Fibroblast of lung (primary cell): Measurements from ENCODE around the gene PDCD7. TPM values are rescaled to one million over a fixed set of nuclear protein-coding genes. Genes with fewer than 3 reads are reported as not detected.

Experiments
- DNase-seq, 2 donors: peaks; one replicate each; pipeline versions ENCODE4 v3.0.0 to v3.0.0-alpha.2; 2010; ENCODE audit warnings: low read depth in 2 of 2
- H2AFZ ChIP-seq: 2 replicates; pipeline ENCODE4 v1.5.1; 2012; ENCODE audit warnings: low read length, control low read depth, inconsistent platforms
- H3K27ac ChIP-seq: 2 replicates; pipeline ENCODE4 v1.5.1; 2011; ENCODE audit warnings: low read length, control low read depth; ENCODE audit not compliant: insufficient read depth
- H3K27me3 ChIP-seq: 2 replicates; pipeline ENCODE4 v1.5.1; 2011; ENCODE audit warnings: mild to moderate bottlenecking, low read length; ENCODE audit not compliant: control insufficient read depth, insufficient read depth
- H3K36me3 ChIP-seq: 2 replicates; pipeline ENCODE4 v1.5.1; 2011; ENCODE audit warnings: low read length; ENCODE audit not compliant: control insufficient read depth, insufficient read depth
- H3K4me1 ChIP-seq: 2 replicates; pipeline ENCODE4 v1.5.1; 2011; ENCODE audit warnings: low read length; ENCODE audit not compliant: control insufficient read depth, insufficient read depth; ENCODE audit errors: extremely low read depth
- H3K4me2 ChIP-seq: 2 replicates; pipeline ENCODE4 v1.5.1; 2011; ENCODE audit warnings: low read length, control low read depth; ENCODE audit not compliant: insufficient read depth; ENCODE audit errors: extremely low read depth
- H3K4me3 ChIP-seq, 4 experiments: fragments of 200-600 bp in 1 of 4; sonication (generic) in 1 of 4; replicated peaks in 1 of 4; 2 replicates each; pipeline ENCODE4 v1.5.1; 2011 to 2016; ENCODE audit warnings: low read length in 4 of 4, low read depth in 3 of 4, mild to moderate bottlenecking in 3 of 4, control low read depth in 2 of 4, inconsistent platforms in 1 of 4, mixed read lengths in 1 of 4; ENCODE audit not compliant: insufficient read depth in 1 of 4; ENCODE audit errors: control extremely low read depth in 1 of 4
- H3K79me2 ChIP-seq: 2 replicates; pipeline ENCODE4 v1.5.1; 2012; ENCODE audit warnings: mild to moderate bottlenecking, low read length, inconsistent platforms; ENCODE audit not compliant: control insufficient read depth, insufficient read depth
- H3K9ac ChIP-seq: 2 replicates; pipeline ENCODE4 v1.5.1; 2011; ENCODE audit warnings: mild to moderate bottlenecking, low read length, control low read depth; ENCODE audit not compliant: insufficient read depth
- H3K9me3 ChIP-seq: 2 replicates; pipeline ENCODE4 v1.5.1; 2012; ENCODE audit warnings: low read depth, low read length; ENCODE audit not compliant: control insufficient read depth, insufficient read depth
- H4K20me1 ChIP-seq: 2 replicates; pipeline ENCODE4 v1.5.1; 2011; ENCODE audit warnings: low read length; ENCODE audit not compliant: control insufficient read depth, insufficient read depth; ENCODE audit errors: extremely low read depth
- EZH2 ChIP-seq: IDR thresholded peaks from 2 replicates; pipeline ENCODE4 v1.5.1; 2012; ENCODE audit warnings: low read length, control low read depth, mild to moderate bottlenecking; ENCODE audit errors: missing control alignments
- polyA plus RNA-seq, 2 donors: library from polyadenylated mRNA; depleted of rRNA in 1 of 2; stranded (reverse) in 1 of 2; unstranded in 1 of 2; fragments of >200 nt; gene quantifications; 2 replicates each; pipeline ENCODE4 v1.2.1, GENCODE V29; 2011 to 2012; ENCODE audit warnings: missing spikeins in 1 of 2
- total RNA-seq: library from RNA; depleted of rRNA; stranded (reverse); fragments of >200 nt; gene quantifications from 2 replicates; pipeline ENCODE4 v1.2.1, GENCODE V29; 2014
- TF ChIP-seq, protein P1 (sequence below), 2 donors: IDR thresholded peaks in 1 of 2; conservative IDR thresholded peaks in 1 of 2; 1 replicate in 1 of 2; 2 replicates in 1 of 2; pipeline ENCODE4 v1.5.1; 2011 to 2012; ENCODE audit warnings: low read length in 2 of 2, control low read depth in 1 of 2, inconsistent platforms in 1 of 2, low read depth in 1 of 2, mild to moderate bottlenecking in 1 of 2

Gene PDCD7
- total and polyA plus RNA-seq, 2 donors (not counting 1 experiment from before 2014, with no cell fraction given) = 17.0 to 21.7 TPM

DNA sequence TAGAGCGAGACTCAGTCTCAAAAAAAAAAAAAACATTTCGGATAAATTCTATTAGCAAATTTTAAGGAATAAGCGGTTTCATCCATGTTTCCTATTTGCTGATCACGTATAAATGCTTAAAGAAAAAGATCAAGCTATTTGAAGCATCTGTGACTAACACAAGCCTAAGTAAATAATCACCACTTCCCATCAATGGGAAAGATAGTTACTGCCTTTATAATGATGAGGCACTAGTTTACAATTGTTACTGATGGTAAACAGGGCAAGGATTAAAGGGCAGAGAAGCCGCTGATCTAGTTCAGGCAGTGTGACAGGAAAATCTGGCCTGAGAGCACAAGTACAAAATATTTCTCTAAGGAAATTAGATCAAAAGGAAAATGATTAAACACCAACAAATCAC is 37.8 kb upstream of the PDCD7 start:
- no peak overlapping the region for H2AFZ ChIP-seq
- DNase-seq = no peak
- no peak for TF ChIP-seq EZH2
- TF ChIP-seq, protein P1, sequence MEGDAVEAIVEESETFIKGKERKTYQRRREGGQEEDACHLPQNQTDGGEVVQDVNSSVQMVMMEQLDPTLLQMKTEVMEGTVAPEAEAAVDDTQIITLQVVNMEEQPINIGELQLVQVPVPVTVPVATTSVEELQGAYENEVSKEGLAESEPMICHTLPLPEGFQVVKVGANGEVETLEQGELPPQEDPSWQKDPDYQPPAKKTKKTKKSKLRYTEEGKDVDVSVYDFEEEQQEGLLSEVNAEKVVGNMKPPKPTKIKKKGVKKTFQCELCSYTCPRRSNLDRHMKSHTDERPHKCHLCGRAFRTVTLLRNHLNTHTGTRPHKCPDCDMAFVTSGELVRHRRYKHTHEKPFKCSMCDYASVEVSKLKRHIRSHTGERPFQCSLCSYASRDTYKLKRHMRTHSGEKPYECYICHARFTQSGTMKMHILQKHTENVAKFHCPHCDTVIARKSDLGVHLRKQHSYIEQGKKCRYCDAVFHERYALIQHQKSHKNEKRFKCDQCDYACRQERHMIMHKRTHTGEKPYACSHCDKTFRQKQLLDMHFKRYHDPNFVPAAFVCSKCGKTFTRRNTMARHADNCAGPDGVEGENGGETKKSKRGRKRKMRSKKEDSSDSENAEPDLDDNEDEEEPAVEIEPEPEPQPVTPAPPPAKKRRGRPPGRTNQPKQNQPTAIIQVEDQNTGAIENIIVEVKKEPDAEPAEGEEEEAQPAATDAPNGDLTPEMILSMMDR (conservative IDR thresholded peaks at IDR 0.05 in 1 of 2, IDR thresholded peaks at IDR 0.05 in 1 of 2; ENCODE audit: low read depth in 1 of 2, low read length in 2 of 2) = no peak
- H3K36me3 ChIP-seq = peaks cover 2% of the 10 kb centered on the region
- H3K27ac ChIP-seq = no peak overlapping the region
- H3K27me3 ChIP-seq = no peaks in the 10 kb centered on the region
- no peak overlapping the region for H3K4me3 ChIP-seq
- H4K20me1 ChIP-seq = no peaks in the 10 kb centered on the region
- H3K4me1 ChIP-seq = no peaks in the 10 kb centered on the region
- no peaks in the 10 kb centered on the region for H3K9me3 ChIP-seq
- peaks cover 3% of the 10 kb centered on the region for H3K79me2 ChIP-seq
- no peak overlapping the region for H3K9ac ChIP-seq
- no peak overlapping the region for H3K4me2 ChIP-seq

DNA sequence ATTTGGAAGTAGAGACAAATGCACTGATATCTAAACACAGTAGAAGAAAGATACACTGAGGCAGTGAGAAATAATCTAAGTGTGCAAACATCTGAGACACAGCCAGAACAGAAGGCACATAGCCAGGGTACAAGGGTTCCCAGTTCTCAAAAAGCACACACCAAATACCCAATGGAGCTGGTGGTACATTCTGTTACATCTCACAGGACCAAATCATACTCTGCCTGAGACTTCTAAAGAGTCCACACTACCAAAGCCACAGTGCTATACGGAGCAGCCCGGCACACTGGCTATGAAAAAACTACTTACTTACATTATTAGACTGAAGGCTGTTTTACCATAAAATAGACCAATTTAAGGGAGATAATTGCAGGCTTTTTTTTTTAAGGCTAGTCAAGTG is 32.3 kb upstream of the PDCD7 start:
- Histone ChIP-seq H4K20me1 (no peaks in the 10 kb centered on the region), H2AFZ (no peak overlapping the region), H3K4me3 (no peak overlapping the region), H3K27ac (no peak overlapping the region), H3K9ac (no peak overlapping the region), H3K4me2 (no peak overlapping the region), H3K79me2 (no peaks in the 10 kb centered on the region), H3K27me3 (no peaks in the 10 kb centered on the region), H3K4me1 (no peaks in the 10 kb centered on the region), H3K9me3 (no peaks in the 10 kb centered on the region), H3K36me3 (no peaks in the 10 kb centered on the region)
- no peak for TF ChIP-seq EZH2
- DNase-seq = no peak

DNA sequence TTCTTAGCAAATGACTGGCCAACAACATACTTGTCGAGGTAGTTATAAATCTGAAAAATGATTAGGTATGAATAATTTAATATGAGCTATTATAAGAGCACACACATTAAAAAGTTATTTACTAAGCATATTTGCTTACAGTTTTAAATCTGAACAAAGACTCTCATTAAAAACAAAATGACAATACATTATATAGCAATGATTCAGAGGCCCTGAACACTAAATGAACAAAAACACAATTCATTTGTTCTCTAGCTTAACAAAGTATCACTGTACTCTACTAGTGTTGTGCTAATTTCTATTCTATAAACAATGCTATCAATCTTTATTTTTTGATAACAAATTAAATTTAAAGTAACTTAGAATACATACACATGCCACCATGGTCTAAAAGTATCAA is 30.5 kb upstream of the PDCD7 start:
- Histone ChIP-seq H3K79me2 (no peaks in the 10 kb centered on the region), H4K20me1 (no peaks in the 10 kb centered on the region), H3K27me3 (no peaks in the 10 kb centered on the region), H3K9me3 (no peaks in the 10 kb centered on the region), H3K4me2 (no peak overlapping the region), H2AFZ (no peak overlapping the region), H3K9ac (no peak overlapping the region), H3K36me3 (no peaks in the 10 kb centered on the region), H3K27ac (no peak overlapping the region), H3K4me1 (no peaks in the 10 kb centered on the region), H3K4me3 (no peak overlapping the region)
- no peak for DNase-seq
- TF ChIP-seq, protein P1 (conservative IDR thresholded peaks at IDR 0.05 in 1 of 2, IDR thresholded peaks at IDR 0.05 in 1 of 2; ENCODE audit: low read depth in 1 of 2, low read length in 2 of 2) = no peak
- no peak for TF ChIP-seq EZH2
